ENCODE measurements around the gene ZC3H12C. TPM values are rescaled to one million over a fixed set of nuclear protein-coding genes. Genes with fewer than 3 reads are reported as not detected.

ZC3H12C gene
- total and polyA plus RNA-seq, 2 of the 4 experiments (the other 2 are of a cell fraction) = 4.2 to 15.8 TPM

DNA sequence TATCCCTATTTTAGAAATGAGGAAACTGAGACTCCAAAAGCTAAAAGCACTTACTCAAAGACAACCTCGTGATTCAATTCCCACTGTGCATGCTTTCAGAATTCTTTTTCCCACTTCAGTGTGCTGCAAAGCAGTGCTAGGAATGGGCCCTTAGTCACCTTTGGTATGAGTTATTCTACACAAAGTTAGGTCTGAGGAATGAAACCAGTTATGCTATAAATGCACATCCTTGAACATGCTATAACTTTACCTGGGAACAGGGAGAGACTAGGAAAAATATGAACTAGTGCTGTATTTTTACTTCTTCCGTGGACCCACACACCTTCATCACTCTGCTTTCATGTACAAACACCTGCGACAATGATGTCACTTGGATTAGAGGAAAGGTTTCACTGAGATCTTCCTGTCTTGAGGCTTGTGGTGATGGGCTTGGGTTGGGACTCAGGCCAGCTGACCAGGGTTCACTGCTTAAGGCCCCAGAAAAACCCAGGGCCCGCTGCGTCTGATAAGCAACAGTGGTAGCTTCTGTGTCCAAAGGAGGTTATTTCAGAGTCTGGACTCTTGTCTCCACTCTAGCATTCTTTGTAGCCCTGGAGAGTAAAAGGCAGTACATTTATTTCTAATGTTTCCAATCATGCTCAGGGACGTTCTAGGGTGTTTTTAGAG is 81.6 kb downstream of the ZC3H12C start:
- Histone ChIP-seq H3K4me2 (ENCODE audit: low read depth, low read length) (no peak overlapping the region; the same call in 1 of the 2 replicates), H3K9ac (ENCODE audit: low read depth, low read length) (no peak overlapping the region), H3K79me1 (ENCODE audit: low read depth in 1 of 2, low read length in 2 of 2) (0 out of 4 replicates have a peak, but pooled peaks cover 0 to 3% of the 10 kb centered on the region in 2 experiments), H2BK120ac (ENCODE audit: low read depth, low read length) (no peak overlapping the region; the same call in 1 of the 2 replicates), H2BK20ac (ENCODE audit: low read depth, low read length) (no peak overlapping the region), H2BK5ac (ENCODE audit: low read depth, low read length, poor library complexity, severe bottlenecking) (no peak overlapping the region), H4K5ac (ENCODE audit: low read depth, low read length) (no peak overlapping the region), H4K8ac (ENCODE audit: low read depth in 2 of 2, low read length in 2 of 2) (no peak overlapping the region), H2AK9ac (replicated peaks; ENCODE audit: low read depth, low read length, poor library complexity) (no peak overlapping the region), H3K56ac (ENCODE audit: extremely low read depth, insufficient read depth, low read length) (no peak overlapping the region), H2AFZ (replicated peaks; ENCODE audit: low read length, poor library complexity) (no peak overlapping the region), H3K9me1 (ENCODE audit: insufficient read depth, low read length) (peaks cover 10% of the 10 kb centered on the region; the same call in 1 of the 2 replicates), H3K14ac (replicated peaks; ENCODE audit: low read depth, low read length) (no peak overlapping the region; the same call in 1 of the 2 replicates), H3K18ac (ENCODE audit: low read depth, low read length) (no peak overlapping the region; the same call in 1 of the 2 replicates), H3K4ac (ENCODE audit: low read depth, low read length) (no peak overlapping the region), H3K4me1 (ENCODE audit: control insufficient read depth, insufficient read depth, low read length) (peaks cover 9% of the 10 kb centered on the region), H3K4me3 (ENCODE audit: insufficient read depth, low read depth, low read length) (no peak overlapping the region), H3K36me3 (ENCODE audit: control insufficient read depth, insufficient read depth, low read length) (no peaks in the 10 kb centered on the region), H2BK15ac (ENCODE audit: low read depth, low read length) (no peak overlapping the region), H2AK5ac (ENCODE audit: low read depth, low read length) (no peak overlapping the region), H3K27me3 (ENCODE audit: control insufficient read depth, insufficient read depth, low read length) (no peaks in the 10 kb centered on the region), H3K27ac (ENCODE audit: insufficient read depth, low read length) (no peak overlapping the region), H3K23ac (ENCODE audit: low read depth, low read length) (no peak overlapping the region), H4K20me1 (ENCODE audit: insufficient read depth, low read length) (no peaks in the 10 kb centered on the region), H3K9me3 (ENCODE audit: control insufficient read depth, insufficient read depth, low read length) (no peaks in the 10 kb centered on the region), H4K91ac (ENCODE audit: insufficient read depth, low read depth, low read length) (no peak overlapping the region)
- peak; percentile 73 for DNase-seq
- ChIA-PET CTCF (interaction anchor here (0.6 to 0.9 kb wide), 3 partner anchors 18 to 260 kb away, joined by 3 to 4 read pairs (median 3); no protein-coding TSS in a partner anchor), POLR2A (ENCODE audit: unreplicated experiment) (no interaction called here)
- peak; percentile 70 for ATAC-seq (ENCODE audit: low read depth)
- no CpG with 5 or more reads among the region's 6 CpGs for WGBS, 2 experiments (ENCODE audit: extremely low coverage in 2 of 2, insufficient read length in 1 of 2)
- intact Hi-C loops (cut with micrococcal nuclease) = loop anchor here (1.0 kb wide), 1 partner anchor 228 kb away; no protein-coding TSS in a partner anchor
- in situ Hi-C loops (cut with MboI; ENCODE audit: low sequenced_read_pairs) = loop anchor here (25.0 kb wide), 1 partner anchor 212 kb away; no protein-coding TSS in a partner anchor
- TF ChIP-seq SMC3 (IDR thresholded peaks at IDR 0.05; ENCODE audit: low read depth, low read length) = 0 out of 2 replicates have a peak, but pooled peaks have one; percentile 3
- peak; percentile 8; the same call in 1 of the 2 replicates for TF ChIP-seq BHLHE40 (IDR thresholded peaks at IDR 0.05; ENCODE audit: low read depth, low read length)
- TF ChIP-seq MXI1 (IDR thresholded peaks at IDR 0.05; ENCODE audit: borderline replicate concordance, low read depth, low read length) = no peak
- BruUV-seq (replicated peaks) = no TSS peak
- dilution Hi-C loops (cut with HindIII; ENCODE audit: low sequenced_read_pairs, unreplicated experiment) = no loop called here

Measured in IMR-90 (cell line).